Astrocyte (in vitro differentiated cells and primary cell): ENCODE measurements around the gene ENPP7. TPM values are rescaled to one million over a fixed set of nuclear protein-coding genes. Genes with fewer than 3 reads are reported as not detected.

Source experiments
- DNase-seq: peaks from one replicate; pipeline ENCODE4 v3.0.0-alpha.2; 2010; ENCODE audit warnings: low read depth
- FAIRE-seq: peaks from 2 replicates; lab custom pipeline; 2011; peaks lifted over from hg19 to GRCh38; lab: Jason Lieb, UNC
- H2AFZ ChIP-seq: 2 replicates; pipeline ENCODE4 v1.6.0; 2012; ENCODE audit warnings: low read depth, low read length, inconsistent platforms
- H3K27ac ChIP-seq: 2 replicates; pipeline ENCODE4 v1.5.1; 2011; ENCODE audit warnings: low read depth, low read length, inconsistent platforms
- H3K27me3 ChIP-seq: 2 replicates; pipeline ENCODE4 v1.6.0; 2011; ENCODE audit warnings: low read length, inconsistent platforms; ENCODE audit not compliant: insufficient read depth
- H3K36me3 ChIP-seq: 2 replicates; pipeline ENCODE4 v1.5.1; 2011; ENCODE audit warnings: low read length, inconsistent platforms; ENCODE audit not compliant: insufficient read depth
- H3K4me1 ChIP-seq: 2 replicates; pipeline ENCODE4 v1.5.1; 2011; ENCODE audit warnings: low read length, inconsistent platforms; ENCODE audit not compliant: insufficient read depth
- H3K4me2 ChIP-seq: 2 replicates; pipeline ENCODE4 v1.6.0; 2012; ENCODE audit warnings: low read length, inconsistent platforms
- H3K4me3 ChIP-seq: 2 replicates; pipeline ENCODE4 v1.5.1; 2011; ENCODE audit warnings: low read depth, mild to moderate bottlenecking, low read length, inconsistent platforms; ENCODE audit not compliant: insufficient read depth
- H3K79me2 ChIP-seq: 2 replicates; pipeline ENCODE4 v1.6.0; 2012; ENCODE audit warnings: mild to moderate bottlenecking, low read length, inconsistent platforms; ENCODE audit not compliant: insufficient read depth
- H3K9ac ChIP-seq: 2 replicates; pipeline ENCODE4 v1.6.0; 2012; ENCODE audit warnings: mild to moderate bottlenecking, low read length, inconsistent platforms
- H3K9me3 ChIP-seq: 2 replicates; pipeline ENCODE4 v1.5.1; 2012; ENCODE audit warnings: low read depth, mild to moderate bottlenecking, low read length, inconsistent platforms; ENCODE audit not compliant: insufficient read depth
- H4K20me1 ChIP-seq: 2 replicates; pipeline ENCODE4 v1.6.0; 2012; ENCODE audit warnings: low read length, inconsistent platforms; ENCODE audit not compliant: insufficient read depth
- H3K27ac Mint-ChIP-seq: one replicate; pipeline ENCODE4 v1.8.0; 2021; ENCODE audit warnings: mild to moderate bottlenecking, mixed read lengths; ENCODE audit not compliant: unreplicated experiment
- H3K27me3 Mint-ChIP-seq: one replicate; pipeline ENCODE4 v1.8.0; 2021; ENCODE audit warnings: low read depth, mixed read lengths; ENCODE audit not compliant: unreplicated experiment
- H3K36me3 Mint-ChIP-seq: one replicate; pipeline ENCODE4 v1.8.0; 2021; ENCODE audit warnings: low read depth, mixed read lengths; ENCODE audit not compliant: unreplicated experiment
- H3K4me1 Mint-ChIP-seq: one replicate; pipeline ENCODE4 v1.8.0; 2021; ENCODE audit warnings: low read depth, mixed read lengths; ENCODE audit not compliant: unreplicated experiment
- H3K4me3 Mint-ChIP-seq: one replicate; pipeline ENCODE4 v1.8.0; 2021; ENCODE audit warnings: mild to moderate bottlenecking, moderate library complexity, mixed read lengths; ENCODE audit not compliant: unreplicated experiment
- H3K9me3 Mint-ChIP-seq: one replicate; pipeline ENCODE4 v1.8.0; 2021; ENCODE audit warnings: mild to moderate bottlenecking, mixed read lengths; ENCODE audit not compliant: unreplicated experiment
- CTCF ChIP-seq: IDR thresholded peaks from 2 replicates; pipeline ENCODE4 v1.5.1; 2011; ENCODE audit warnings: low read depth, mild to moderate bottlenecking, inconsistent platforms, low read length, moderate library complexity; ENCODE audit not compliant: insufficient read depth
- EZH2 ChIP-seq: IDR thresholded peaks from 2 replicates; pipeline ENCODE4 v1.6.1; 2012; ENCODE audit warnings: mild to moderate bottlenecking, low read length, inconsistent platforms; ENCODE audit not compliant: insufficient read depth
- total RNA-seq: library from RNA; stranded (reverse); gene quantifications from 2 replicates; pipeline ENCODE4 v1.2.1, GENCODE V29; 2021

Gene ENPP7
- total RNA-seq, 1 donor from 2014 or later, result not detected

- Mint-ChIP-seq H3K27ac (no peak overlapping the region), H3K9me3 (peaks cover 3% of the 10 kb centered on the region), H3K27me3 (peaks cover 35% of the 10 kb centered on the region), H3K36me3 (no peaks in the 10 kb centered on the region), H3K4me3 (no peak overlapping the region), H3K4me1 (peaks cover 8% of the 10 kb centered on the region)
- H3K4me3 ChIP-seq, result no peak overlapping the region
- no peaks in the 10 kb centered on the region for H3K9me3 ChIP-seq
- no peaks in the 10 kb centered on the region for H3K36me3 ChIP-seq
- H3K4me1 ChIP-seq, result peaks cover 5% of the 10 kb centered on the region
- DNase-seq (no peak), FAIRE-seq (no peak)
- no peaks in the 10 kb centered on the region for H3K79me2 ChIP-seq
- no peak overlapping the region for H3K27ac ChIP-seq
- H2AFZ ChIP-seq, result no peak overlapping the region
- TF ChIP-seq CTCF (no peak), EZH2 (no peak)
- H4K20me1 ChIP-seq, result no peaks in the 10 kb centered on the region
- peaks cover 14% of the 10 kb centered on the region for H3K27me3 ChIP-seq
- H3K4me2 ChIP-seq, result no peak overlapping the region
- no peak overlapping the region for H3K9ac ChIP-seq
Measured at GRCh38 chr17:79700592-79700991, 30.2 kb upstream of the ENPP7 start.

- H4K20me1 ChIP-seq, result no peaks in the 10 kb centered on the region
- H3K4me3 Mint-ChIP-seq, result no peak overlapping the region
- no peaks in the 10 kb centered on the region for H3K36me3 ChIP-seq
- H2AFZ ChIP-seq, result no peak overlapping the region
- TF ChIP-seq CTCF (no peak), EZH2 (no peak)
- H3K4me2 ChIP-seq, result no peak overlapping the region
- FAIRE-seq (no peak), DNase-seq (no peak)
- peaks cover 26% of the 10 kb centered on the region for H3K27me3 Mint-ChIP-seq
- no peaks in the 10 kb centered on the region for H3K79me2 ChIP-seq
- H3K9me3 Mint-ChIP-seq, result no peaks in the 10 kb centered on the region
- H3K27ac ChIP-seq, result no peak overlapping the region
- no peak overlapping the region for H3K9ac ChIP-seq
- no peaks in the 10 kb centered on the region for H3K36me3 Mint-ChIP-seq
- no peaks in the 10 kb centered on the region for H3K4me1 ChIP-seq
- H3K27ac Mint-ChIP-seq, result no peak overlapping the region
- H3K4me3 ChIP-seq, result no peak overlapping the region
- H3K4me1 Mint-ChIP-seq, result no peaks in the 10 kb centered on the region
- peaks cover 10% of the 10 kb centered on the region for H3K27me3 ChIP-seq
- no peaks in the 10 kb centered on the region for H3K9me3 ChIP-seq
Measured at GRCh38 chr17:79702034-79702433, 28.7 kb upstream of the ENPP7 start.

- no peaks in the 10 kb centered on the region for H3K4me1 Mint-ChIP-seq
- H3K27ac ChIP-seq, result no peak overlapping the region
- DNase-seq, result no peak
Measured at GRCh38 chr17:79702550-79703236, 28.1 kb upstream of the ENPP7 start.

More at GRCh38 chr17:79702550-79703236, 28.1 kb upstream of the ENPP7 start:
- H3K36me3 Mint-ChIP-seq, result no peaks in the 10 kb centered on the region
- Histone ChIP-seq H3K4me3 (no peak overlapping the region), H2AFZ (no peak overlapping the region), H3K4me2 (no peak overlapping the region), H3K9ac (no peak overlapping the region), H3K9me3 (no peaks in the 10 kb centered on the region), H3K4me1 (no peaks in the 10 kb centered on the region), H3K36me3 (no peaks in the 10 kb centered on the region), H3K27me3 (peaks cover 5% of the 10 kb centered on the region), H3K79me2 (no peaks in the 10 kb centered on the region), H4K20me1 (no peaks in the 10 kb centered on the region)
- H3K9me3 Mint-ChIP-seq, result no peaks in the 10 kb centered on the region
- H3K27ac Mint-ChIP-seq, result no peak overlapping the region
- no peak for TF ChIP-seq EZH2
- TF ChIP-seq CTCF, result no peak
- FAIRE-seq, result no peak
- H3K4me3 Mint-ChIP-seq, result no peak overlapping the region
- H3K27me3 Mint-ChIP-seq, result peaks cover 20% of the 10 kb centered on the region
